ENCODE measurements around the gene DNAJC17.

DNA sequence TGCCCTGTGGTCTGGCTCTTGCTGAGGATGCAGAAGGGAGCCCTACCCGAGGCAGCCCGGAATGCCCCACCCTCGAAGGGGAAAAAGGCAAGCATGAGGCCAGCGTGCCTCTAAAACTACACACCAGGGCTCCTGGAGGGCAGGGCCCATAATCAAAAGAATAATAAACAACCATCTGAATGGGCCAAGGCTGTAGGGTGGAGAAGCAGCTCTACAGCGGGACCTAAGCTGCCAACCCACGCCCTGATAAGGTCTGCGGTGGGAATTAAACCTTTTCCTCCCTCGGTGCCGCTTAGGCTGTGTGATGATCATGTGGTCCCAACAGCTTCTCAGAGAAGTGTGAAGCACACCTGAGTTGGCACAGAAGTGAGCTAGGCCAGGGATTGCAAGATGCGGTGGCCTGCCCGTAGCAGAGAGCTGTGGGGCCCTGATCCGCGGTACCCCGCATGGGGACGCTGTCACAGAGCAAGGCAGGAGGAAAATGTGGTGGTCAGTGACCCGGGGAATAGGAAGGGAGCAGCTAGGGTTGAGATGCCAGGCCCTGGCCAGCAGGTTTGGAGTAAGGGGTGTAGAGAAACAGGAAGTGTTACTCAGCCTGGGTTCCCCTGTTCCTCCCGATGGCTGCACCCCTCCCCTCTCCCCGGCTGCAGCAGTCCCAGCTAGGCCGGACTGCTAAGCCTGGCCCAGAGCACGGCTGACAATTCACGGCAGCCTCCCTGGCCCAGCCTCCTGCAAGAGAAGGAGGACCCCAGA is 38.6 kb downstream of the DNAJC17 start:
- TF ChIP-seq CTCF (conservative IDR thresholded peaks at IDR 0.05; ENCODE audit: low read depth, low read length) (no peak), EZH2phosphoT487 (IDR thresholded peaks at IDR 0.05; ENCODE audit: borderline replicate concordance, low read length) (no peak)

Measured in PC-3 (cell line).